HG02642 (cell line): Measurements from ENCODE around the gene PLA2G4F.

Source experiments
- ATAC-seq: cut with Tn5 transposase; IDR thresholded peaks from one replicate; pipeline ENCODE4 v1.9.1; 2021; ENCODE audit warnings: mild to moderate bottlenecking; ENCODE audit not compliant: unreplicated experiment, poor library complexity

Gene PLA2G4F

DNA sequence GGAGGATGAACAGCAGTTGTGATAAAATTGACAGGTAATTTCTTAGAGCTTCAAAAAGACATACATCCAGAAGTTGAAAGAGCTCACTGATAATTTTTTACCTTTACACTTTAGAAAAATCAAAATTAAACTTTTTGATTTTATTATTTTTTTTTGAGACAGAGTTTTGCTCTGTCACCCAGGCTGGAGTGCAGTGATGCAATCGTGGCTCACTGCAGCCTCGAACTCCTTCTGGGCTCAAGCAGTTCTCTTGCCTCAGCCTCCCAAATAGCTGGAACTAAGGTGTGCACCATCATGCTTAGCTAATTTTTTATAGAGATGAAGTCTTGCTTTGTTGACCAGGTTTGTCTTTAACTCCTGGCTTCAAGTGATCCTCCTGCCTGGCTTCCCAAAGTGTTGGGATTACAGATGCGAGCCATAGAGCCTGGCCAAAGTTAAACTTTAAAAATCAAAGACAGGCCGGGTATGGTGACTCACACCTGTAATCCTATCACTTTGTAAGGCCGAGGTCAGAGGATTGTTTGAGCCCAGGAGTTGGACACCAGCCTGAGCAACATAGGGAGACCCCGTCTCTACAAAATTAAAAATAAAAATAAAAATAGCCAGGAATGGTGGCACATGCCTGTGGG is 21.7 kb downstream of the PLA2G4F start:
- no peak for ATAC-seq

DNA sequence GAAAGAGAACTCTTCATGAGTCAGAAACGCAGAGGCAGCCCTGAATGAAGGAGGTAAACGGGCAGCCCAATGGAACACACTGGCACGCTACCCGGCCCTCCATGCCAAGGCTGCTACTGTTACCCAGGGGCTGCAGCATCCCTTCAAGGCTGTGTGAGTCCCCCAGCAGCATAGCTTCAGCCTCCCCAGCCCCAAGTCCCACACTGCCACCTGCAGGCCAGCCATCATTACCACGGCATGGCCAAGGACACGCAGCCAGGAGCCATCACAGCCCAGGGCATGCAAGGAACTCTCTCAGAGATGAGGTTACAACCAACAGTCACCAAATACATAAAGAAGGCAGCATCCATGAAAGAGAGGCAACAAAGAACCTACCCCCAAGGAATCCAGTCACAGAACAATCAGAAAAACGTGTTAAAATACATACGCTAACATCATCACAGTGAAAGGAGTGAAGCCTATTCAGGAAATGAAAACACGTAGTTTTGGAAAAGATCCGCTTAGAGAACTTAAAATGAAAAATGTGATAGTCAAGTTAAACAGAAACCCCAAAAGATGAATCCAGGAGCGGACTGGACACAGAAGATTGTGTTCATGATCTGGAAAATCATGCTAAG is 22.4 kb downstream of the PLA2G4F start:
- no peak for ATAC-seq

DNA sequence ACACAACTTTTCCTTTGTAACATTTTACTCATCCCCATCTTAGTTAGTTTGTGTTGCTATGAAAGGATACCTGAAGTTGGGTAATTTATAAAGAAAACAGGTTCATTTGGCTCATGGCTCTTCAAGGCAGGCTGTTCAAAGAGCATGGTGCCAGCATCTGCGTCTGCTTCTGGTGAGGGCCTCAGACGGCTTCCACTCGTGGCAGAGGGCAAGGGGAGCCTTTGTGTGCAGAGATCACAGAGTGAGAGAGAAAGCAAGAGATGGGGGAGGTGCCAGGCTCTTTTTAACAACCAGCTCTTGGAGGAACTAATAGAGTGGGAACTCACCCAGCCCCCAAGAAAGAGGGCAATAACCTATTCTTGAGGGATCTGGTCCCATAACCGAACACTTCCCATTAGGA is 23.1 kb downstream of the PLA2G4F start:
- ATAC-seq = no peak

DNA sequence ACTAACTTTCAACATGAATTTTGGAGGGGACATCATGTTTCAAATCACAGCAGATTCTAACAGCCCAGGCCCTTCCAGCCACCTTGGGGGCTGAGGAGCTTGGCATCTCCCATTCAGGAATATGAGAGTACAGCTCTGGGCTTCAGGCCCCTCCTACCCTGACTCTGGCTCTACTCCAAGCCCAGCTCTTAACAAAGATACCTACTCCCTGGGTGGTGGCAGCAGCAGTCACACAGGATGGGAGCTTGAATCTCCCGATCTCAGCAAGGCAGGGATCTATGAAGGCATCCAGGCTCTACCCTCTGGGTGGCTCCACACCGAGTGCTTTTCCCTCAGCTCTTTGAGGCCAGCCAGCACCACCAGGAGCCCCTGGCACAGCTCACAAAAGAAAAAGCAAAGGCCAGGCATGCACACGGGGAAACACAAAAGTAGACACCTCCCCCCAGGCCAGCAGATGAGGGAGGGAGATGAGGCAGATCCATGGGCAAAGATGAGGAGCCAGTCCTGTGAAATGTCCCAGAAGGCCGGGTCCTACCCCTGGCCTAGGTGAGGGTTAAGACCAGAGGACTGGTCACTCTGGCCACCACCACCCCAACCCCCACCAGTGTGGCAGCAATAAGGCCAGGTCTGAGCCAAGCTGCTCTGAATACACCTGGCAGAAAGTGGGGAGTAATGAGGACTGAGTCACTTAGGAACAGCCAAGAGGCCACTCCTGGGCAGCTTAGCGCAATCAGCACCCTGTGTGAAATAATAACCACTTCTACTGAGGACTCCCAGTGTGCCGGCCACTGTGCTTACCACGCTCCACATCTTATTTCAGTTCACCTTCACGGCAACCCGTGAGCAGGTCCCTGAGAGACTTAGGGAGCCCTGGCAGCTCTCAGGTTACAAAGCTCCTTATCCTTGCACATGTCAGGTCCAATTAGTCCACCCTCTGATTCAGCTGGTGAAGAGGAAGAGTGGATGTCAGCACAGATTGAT is 24.3 kb downstream of the PLA2G4F start:
- no peak for ATAC-seq

DNA sequence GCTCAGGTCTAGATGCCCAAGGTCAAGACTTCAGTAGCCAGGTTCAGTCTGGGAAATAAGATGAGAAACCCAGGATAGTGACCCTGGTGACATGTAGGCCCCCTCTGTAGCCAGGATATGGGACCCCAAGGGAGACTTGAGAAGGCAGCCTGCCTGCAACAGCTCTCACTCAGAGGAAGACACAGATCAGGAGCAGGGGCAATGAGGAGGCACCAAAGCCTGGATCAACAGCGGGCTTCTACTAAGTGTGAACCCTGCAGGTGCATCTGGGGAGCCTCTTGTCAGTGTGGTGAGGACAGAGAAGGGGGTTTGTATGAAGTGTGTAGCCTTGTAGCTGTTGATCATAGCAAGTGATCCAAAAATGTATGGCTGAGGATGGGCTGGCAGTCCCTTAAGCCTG is 25.4 kb downstream of the PLA2G4F start:
- ATAC-seq = no peak

DNA sequence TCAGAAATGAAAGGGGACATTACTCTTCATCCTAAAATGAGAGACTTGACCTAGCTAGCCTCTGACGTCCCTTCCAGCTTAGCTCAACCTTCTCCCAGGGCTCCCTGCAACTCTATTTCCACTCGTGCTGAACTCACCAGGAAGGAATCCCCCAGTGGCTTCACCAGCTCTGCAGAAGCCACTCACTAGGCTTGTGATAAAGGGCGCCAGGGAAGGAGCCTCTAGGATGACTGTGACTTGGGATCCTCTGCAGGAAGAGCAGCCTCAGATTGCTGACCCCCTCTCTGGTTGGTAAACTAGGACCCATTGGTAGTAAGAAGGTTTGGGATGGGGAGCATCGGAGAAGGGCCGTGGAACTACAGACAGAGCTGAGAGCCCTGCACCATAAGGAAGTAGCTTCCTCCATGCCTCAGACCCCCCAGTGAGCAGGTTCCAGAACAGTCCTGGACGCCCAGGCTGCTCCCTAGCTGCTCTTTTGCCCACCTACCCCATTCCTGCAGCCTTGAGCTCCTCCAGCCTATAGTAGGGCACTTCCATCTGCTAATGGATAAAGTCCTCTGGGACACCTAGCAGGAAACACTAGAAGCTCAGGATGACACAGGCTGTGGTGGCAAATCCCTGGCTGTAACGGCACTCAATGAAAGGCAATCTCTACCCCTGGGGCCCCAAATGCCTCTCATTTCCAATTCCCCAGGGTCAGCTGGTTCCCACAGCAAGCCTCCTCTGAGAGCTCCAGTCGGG is 26.0 kb downstream of the PLA2G4F start:
- ATAC-seq = no peak

DNA sequence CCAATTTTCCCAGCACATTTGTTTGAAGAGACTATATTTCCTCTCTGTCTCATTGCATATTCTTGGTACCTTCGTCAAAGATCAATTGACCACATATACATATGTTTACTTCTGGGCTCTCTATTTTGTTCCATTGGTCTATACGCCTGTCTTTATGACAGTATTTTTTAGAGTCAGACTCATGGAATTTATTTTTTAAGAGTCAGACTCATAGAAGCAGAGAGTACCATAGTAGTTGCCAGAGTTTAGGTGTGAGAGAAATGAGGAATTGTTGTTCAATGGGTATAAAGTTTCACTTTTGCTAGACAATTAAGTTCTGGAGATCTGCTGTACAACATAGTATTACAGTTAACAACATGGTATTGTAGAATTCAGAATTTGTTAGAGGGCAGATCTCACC is 27.1 kb downstream of the PLA2G4F start:
- no peak for ATAC-seq

DNA sequence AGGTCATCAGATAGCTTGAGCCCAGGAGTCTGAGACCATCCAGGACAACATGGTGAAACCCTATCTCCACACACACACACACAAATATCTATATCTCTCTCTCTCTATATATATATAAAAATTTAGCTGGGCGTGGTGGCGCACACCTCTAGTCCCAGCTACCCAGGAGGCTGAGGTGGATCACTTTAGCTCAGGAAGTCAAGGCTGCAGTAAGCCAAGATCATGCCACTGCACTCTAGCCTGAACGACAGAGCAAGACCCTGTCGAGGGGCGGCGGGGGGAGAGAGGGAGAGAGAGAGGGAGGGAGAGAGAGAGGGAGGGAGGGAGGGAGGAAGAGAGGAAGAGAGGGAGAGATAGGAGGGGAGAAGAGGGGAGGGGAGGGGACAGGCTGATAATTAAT is 28.0 kb downstream of the PLA2G4F start:
- ATAC-seq = no peak

DNA sequence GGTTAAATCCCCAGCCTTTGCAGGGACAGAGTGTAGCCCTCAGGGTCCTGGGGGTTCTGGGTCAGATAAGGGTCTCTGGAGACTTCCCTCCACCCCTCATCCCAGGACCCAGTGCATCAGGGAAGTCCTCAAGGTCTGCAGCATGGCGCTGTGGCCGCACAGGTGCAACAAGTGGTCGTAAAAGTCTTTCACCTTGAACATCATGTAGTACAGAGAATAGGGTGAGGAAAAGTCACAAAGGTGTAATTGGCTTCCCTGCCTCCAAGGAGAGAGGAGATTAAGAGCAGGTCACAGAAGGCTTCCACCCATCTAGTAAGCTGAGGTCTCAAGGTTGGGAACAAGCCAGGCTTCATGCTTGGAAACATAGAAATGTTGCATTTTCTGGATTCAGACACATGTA is 32.9 kb downstream of the PLA2G4F start:
- no peak for ATAC-seq

DNA sequence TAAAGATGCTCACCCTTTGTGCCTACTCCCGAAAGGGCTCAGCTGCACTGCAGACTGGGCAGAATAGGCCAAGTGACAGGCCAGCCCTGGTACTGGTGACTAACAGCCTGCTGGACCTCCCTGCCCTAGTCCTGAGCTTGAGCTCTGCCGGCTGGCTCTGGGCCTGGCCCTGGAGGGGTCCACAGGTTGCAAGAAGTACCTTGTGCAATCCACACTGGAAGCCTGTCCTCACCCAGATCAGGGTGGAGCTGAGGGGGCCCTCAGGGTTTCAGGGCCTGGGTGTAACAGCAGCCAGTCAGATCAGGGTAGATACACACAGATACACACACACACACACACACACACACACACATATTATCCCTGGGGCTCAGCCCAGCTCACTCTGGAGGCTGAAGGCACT is 34.8 kb downstream of the PLA2G4F start:
- ATAC-seq = no peak

DNA sequence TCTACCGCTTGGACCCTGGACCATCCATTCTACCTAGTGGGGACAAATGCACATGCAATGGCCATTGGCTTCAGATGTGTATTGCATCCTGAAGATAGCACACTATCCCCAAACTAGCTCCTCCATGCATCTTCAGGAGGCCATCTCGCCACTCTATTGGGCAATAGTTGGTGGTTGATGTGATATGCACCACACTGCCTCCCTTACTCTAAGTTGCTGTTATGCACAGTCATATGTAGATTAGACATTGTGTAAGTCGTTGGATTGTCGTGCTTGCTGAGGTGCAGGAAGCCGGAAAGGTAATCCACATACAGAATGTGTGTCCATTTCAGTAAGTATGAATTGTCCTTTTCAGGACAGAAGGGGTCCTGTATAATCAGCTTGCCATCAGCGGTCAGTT is 35.4 kb downstream of the PLA2G4F start:
- ATAC-seq = no peak

DNA sequence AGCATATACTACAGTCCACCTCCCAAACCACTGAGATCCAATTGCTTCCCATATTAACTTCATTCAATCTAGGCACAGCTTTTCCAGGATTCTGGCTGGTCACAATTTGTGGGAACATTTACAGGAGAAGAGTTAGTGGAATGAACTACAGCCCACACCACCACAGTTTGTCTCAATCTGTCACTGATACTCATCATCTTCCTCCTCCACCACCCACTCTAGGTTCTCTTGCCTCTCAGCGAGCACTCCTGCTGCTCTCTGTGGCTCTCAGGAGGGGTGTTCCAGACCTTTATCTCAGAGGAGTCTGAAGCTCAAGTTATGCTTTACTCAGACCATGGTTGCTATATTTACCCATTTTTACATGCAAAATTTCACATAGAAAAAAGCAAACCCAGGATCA is 36.2 kb downstream of the PLA2G4F start:
- ATAC-seq = no peak

DNA sequence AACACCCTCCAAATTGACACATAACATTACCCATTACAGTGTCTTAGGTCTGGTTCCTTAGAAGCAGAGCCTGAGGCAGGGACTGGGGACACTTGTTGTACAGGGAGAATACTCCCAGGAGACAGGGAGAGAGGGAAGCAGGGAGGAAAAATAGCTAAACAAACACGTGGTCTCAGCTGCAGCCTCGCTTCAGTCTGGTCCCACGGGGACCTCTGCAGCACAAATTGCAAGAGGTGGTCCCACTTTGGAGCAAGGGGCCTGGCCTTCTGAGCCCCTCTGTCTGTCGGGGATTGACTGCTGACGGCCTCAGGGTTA is 37.0 kb downstream of the PLA2G4F start:
- ATAC-seq = no peak

DNA sequence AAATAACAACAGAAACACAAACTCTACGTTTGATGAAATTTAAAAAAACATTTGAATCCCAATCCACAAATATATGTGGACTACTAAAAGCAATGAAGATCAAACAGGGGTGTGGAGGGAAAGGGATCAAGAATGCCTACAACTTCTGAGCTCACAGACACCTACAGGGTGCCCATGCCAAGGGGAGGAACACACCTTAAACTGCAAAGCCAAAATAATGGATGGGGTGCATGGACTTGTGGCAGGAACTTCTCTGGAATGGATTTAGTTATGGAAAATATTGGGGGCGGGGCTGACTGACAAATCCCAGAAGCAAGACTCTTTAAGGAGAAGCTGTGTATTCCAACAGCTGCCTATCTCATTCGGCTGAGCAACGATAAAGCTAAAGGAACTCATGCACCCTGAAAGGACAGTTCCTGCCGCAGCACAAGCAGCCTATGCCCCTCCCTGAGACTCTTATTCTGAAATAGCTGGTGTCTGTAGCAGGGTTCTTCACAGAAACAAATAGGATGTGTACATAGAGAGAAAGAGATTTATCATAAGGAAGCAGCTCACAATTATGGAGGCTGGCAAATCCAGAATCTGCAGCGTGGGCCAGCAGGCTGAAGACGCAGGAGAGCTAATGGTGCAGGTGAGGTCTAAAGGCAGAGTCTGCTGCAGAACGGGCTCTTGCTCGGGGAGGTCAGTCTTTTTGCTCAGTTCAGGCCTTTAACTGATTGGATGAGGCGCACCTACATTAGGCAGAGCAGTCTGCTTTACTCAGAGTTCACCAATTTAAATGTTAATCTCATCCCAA is 37.6 kb downstream of the PLA2G4F start:
- no peak for ATAC-seq

DNA sequence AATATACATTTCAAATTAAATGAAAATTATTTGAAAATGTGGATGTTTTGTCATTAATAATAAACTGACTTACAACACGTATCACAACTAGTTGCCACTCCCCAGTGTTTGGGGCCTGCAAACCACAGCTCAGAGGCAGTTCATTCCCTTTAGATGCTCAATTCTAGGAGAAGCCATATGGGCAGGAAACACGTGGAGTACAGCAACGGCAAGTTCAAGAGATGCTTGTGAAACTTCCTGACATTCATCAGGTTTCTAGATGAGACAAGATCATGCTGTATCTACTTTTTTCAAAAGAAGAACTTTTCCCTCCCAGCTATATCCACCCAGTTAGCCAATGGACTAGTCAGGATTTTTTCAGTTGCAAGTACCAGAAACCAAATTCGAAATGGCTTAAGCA is 44.5 kb downstream of the PLA2G4F start:
- no peak for ATAC-seq

DNA sequence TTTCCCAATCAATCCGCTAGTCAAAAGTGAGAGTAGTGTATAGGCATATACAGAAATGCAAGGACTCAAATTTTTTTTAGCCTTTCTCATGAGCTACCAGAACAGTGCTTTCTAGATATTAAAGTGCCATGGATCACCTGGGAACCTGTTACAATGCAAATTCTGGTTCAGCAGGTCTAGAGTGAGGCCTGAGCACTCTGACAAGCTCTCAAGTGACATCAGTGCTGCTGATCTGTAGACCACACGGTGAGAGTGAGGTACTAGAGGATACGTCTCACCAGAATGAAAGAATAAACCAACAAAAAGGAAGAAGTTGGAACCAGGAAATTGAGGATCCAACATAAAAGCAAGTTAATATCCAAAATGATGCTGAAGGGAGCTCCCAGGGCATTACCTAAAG is 46.1 kb downstream of the PLA2G4F start:
- no peak for ATAC-seq

DNA sequence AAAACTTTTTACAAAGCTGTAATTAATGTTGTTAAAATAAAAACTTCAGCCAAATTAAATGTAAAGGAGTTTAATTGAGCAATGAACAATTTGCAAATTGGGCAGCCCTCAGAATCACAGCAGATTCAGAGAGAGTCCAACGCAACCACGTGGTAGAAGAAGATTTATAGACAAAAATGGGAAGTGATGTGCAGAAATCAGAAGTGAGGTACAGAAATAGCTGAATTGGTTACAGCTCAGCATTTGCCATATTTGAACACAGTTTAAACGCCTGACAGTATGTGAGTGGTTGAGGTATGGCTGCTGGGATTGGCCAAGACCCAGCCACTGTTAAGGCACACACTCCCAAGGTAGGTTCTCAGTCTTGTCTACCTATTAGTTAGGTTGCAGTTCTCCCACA is 47.6 kb downstream of the PLA2G4F start:
- ATAC-seq = no peak

DNA sequence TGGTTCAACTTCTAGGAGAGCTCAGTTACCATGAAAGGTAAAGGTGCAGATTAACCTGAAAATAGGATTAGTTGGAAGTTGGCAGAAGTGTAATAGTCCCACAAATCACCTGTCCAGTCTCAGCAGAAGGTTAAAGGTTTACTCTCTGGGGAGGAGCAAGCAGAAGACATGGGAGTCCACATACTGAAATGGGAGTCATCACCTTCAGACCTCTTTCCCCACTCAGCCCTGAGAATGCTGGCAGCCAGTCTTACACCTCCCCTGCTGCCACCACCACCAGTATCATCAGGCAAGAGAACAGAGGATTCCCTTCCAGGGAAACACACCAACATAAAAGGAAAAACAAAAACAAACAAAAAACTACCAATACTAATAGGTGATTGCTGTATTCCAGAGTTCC is 48.2 kb downstream of the PLA2G4F start:
- ATAC-seq = no peak

DNA sequence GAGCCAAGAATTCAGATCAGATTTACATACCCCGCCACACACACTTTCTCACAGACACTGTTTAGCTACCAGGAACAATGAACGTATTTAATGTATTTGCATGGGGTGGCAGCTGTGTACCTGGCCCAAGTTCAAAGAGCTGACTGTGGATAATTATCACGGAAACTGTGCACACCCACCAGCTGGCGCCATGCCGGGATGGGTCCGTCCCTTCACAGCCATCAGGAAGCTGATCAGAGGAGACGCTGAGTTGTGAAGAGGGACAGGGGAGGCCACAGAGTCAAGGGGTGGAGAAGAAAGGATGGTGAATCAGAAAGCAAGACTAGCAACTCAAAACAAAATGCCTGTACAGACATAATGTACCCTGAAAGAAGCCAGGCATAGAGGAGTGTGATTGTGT is 49.0 kb downstream of the PLA2G4F start:
- ATAC-seq = no peak

DNA sequence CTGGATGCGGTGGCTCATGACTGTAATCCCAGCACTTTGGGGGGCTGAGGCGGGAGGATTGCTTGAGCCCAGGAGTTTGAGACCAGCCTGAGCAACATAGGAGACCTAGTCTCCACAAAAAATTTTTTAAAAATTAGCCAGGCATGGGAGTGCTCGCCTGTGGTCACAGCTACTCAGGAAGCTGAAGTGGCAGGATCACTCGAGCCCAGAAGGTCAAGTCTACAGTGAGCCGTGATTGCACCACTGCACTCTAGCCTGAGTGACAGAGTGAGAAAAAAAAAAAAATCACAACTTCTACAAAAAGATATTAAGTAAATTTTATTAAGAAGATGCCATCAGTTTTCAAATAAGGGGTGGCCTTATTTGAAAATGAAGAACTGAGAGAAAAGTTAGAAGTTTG is 50.1 kb downstream of the PLA2G4F start:
- ATAC-seq = no peak
